Melanocyte of skin (primary cell): ENCODE results near the gene GLYR1. TPM values are rescaled to one million over a fixed set of nuclear protein-coding genes. Genes with fewer than 3 reads are reported as not detected.

Experiments
- small RNA-seq, 2 donors: library from RNA; depleted of rRNA; stranded (forward); fragments of <200 nt; gene quantifications; one replicate each; pipeline ENCODE3, GENCODE V24; 2012
- total RNA-seq, 2 donors: library from RNA; depleted of rRNA; stranded (reverse); fragments of >200 nt; gene quantifications; 2 replicates each; pipeline ENCODE4 v1.2.3, GENCODE V29; 2012

The GLYR1 gene
- total RNA-seq, result 10 to 100 TPM; 39.6 to 48.6 TPM

DNA sequence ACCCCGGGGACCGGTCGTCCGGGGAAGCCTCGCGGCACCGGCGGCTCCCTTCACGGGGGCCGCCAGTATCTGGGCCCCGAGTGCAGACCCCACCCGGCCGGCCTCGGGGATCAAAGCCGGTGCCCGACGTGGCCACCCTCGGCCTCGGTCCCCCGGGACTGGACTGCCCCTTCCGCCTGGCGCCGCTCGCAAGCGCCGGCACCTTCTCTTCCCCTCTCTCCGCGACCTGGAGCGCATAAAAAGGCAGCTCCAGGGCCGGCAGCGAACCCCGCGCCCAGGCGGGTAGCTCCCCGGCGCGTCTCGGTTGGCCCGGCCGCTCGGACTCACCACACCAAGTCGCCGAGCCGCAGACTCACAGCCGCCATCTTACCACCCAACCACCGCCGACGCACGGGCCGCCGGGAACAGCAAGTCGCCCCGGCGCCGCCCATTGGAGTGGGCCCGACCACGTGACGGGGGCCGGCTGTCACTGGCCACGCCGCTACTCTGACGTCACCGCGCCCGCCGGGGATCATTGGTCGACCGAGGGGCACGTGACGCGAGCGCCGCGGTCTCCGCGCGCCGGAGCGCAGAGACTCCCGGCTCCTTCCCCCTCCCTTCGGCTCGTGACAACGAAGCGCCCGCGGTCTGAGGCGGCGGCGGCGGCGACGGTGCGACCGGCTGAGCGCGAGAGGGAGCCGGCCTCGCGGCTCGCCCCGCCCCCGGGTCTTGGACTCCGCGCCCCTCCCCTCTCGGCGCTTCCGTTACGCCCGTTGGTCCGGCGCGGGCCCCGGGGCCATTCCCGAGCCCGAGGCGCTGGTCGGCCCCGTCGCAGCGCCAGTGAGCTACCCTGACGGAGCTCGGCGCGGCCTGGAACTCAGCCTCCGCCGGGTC lies at the start of gene GLYR1, which contains the start of gene UBN1:
TSS of gene GLYR1 (minus strand) at position 388 of the 873 bp plus-strand sequence. CDS start at position 365, 23 bp downstream.
TSS of gene UBN1 (plus strand) at position 581 of the 873 bp plus-strand sequence. CDS start 5,437 bp downstream, outside the sequence.

DNA sequence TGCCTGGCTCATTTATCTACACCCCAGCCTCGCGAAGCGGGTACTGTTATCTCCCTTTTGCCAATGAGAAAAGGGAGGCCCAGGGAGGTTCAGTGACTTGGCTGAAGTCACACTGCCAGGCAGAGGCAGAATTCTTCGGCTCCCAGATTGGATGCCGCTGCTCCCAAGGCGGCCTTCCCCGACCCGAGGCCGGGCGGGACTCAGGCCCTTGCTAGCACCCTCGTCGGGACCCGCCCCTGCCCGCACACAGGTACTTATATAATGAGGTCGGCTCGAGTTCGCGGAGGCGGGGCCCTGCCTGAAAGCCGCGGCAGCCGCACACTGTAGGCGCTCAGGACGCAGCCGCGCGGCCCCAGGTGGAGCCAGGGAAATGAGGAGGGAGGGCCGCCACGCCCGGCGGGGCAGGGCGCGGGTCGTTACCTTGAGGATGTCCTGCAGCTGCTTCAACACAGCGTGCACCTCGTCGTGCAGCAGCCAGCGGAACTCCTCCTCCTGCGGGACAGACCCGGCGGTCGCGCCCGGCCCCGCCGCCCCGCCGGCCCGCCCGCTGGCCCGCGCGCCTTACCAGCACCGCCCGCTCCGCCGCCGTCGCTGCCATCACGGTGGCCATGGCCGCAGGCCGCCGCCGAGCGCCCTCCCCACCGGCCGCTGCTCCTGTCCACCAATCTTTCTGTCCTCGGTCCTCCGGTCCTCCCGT lies 45.0 kb downstream of the GLYR1 start, which contains the start of gene ROGDI:
TSS of gene ROGDI (minus strand) at position 672 of the 697 bp plus-strand sequence. CDS start at position 610, 62 bp downstream.

DNA sequence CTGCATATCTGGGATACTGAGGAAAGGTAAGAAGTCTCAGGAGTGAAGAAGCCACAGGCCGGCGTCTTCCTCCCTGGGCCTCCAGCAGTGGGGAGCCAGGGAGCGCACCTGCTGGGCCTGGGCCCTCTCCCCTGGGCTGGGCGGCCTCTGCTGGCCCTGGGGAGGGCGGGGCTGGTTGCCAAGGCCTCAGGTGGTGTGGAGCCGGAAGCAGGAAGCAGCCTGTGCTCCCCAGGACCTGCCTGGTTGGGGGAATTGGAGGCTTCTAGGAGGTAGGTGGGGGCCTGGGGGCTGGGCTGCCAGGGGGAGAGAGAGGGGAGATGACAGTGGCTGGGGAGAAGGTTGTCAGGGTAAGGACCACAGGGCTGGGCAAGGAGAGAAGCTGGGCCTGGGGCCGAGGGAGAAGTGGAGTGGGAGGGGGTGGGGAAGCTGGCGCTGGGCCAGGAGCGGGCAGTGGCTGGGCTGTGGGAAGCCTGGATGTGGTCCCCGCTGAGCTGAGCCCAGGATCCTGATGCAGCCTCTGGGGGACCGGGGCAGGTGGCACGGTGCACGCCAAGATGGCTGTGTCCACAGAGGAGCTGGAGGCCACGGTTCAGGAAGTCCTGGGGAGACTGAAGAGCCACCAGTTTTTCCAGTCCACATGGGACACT lies 51.8 kb downstream of the GLYR1 start, which contains the start of gene SMIM22:
TSS of gene SMIM22 (plus strand) at position 189 of the 647 bp plus-strand sequence. CDS start at position 555, 366 bp downstream.

DNA sequence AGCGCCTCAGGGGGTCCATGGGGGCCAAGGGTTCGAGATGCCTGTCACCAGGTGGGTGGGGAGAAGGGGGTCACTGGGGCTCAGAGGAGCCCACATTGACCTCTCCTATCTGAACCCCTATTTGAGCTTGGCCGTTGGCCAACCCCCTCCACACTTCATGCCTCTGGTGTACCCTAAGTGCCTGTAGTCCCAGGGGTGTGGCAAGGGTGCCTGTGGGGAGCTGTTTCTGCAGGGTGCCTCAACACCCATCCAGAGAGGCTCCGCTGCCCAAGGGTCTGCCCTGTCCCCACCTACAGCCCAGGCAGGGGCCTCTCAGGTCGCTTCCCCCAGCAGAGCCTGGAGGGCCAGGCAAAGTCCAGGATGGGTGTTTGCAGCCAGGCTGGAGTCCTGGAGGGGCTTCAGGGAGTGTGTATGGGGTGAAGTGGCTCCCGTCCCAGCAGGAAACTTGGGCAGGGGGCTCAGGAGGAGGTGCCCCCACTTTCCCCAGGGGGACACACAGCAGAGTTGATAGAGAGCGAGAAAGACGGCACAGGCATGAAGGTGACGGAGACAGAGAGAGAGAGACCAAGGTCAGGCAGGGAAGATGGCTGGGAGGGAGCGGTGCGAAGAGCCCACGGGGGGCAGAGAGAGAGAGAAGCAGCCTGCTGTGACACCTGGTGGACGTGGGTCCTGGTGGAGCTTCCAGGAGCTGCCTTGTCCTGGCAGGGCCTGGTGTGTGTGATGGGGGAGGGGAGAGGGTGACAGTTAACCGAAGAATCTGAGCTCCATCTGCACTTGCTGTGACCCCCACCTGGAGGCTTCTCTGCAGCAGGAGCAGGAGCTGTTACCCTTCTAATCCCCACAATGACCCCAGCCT lies 59.2 kb downstream of the GLYR1 start, which contains the start of gene SEPTIN12:
TSS of gene SEPTIN12 (minus strand) at position 719 of the 856 bp plus-strand sequence. CDS start at position 19, 700 bp downstream.

DNA sequence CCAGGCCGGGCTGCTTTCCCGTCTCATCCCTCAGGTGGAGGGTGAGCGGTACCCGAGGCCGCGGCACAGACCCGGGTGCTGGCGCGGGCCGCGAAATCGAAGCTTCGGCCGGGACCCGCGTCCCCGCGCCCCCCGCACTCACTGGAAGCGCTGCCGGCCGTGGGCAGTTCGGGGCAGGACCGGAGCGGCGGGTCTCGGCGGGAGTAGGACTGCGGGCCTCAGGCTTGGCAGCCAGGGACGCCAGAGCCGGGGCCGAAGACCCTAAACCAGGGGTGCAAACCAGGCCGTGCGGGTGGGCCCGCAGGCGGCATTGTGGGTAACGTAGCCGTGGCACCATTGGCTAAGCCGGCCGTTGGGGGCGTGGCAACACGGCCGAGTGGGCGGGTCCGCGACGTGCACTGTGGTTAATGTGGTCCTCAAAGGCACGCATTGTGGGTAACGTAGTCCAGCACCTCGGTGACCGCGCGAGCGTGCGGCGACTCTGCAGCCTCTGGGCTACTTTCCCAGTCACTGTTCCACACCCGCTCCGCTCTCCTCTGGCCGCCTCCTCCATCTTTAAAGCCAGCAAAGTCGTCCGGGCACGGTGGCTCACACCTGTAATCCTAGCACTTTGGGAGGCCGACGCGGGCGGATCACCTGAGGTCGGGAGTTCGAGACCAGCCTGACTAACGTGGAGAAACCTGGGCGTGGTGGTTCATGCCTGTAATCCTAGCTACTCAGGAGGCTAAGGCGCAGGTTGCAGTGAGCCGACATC lies 80.0 kb downstream of the GLYR1 start, which contains the start of gene ZNF500:
TSS of gene ZNF500 (minus strand) at position 288 of the 754 bp plus-strand sequence. CDS start 1,184 bp downstream, outside the sequence.

Small RNAs within 50 kb of the gene (small RNA-seq; reads per million reads assigned to genes)
- gene RF00017, result 0 reads per million in 2 donors

Other genes starting within 250 kb of the GLYR1 start
- gene UBALD1, start 232.4 kb downstream of the GLYR1 start, total RNA-seq, result 10 to 100 TPM in 1 of 2 donors, 1 to 10 TPM in 1; 6.5 to 13.0 TPM
- 10 to 100 TPM; 49.0 to 76.4 TPM for gene MGRN1, start 222.5 kb downstream of the GLYR1 start, total RNA-seq
- gene NUDT16L1, start 153.7 kb downstream of the GLYR1 start, total RNA-seq, result 10 to 100 TPM; 21.3 TPM
- gene ANKS3, start 113.0 kb downstream of the GLYR1 start, total RNA-seq, result 10 to 100 TPM; 12.7 to 14.5 TPM
- under 1 TPM; under 0.01 to 0.33 TPM for gene DNAAF8, start 112.8 kb downstream of the GLYR1 start, total RNA-seq
- gene ZNF500, start 80.1 kb downstream of the GLYR1 start, total RNA-seq, result 10 to 100 TPM; 11.3 to 11.4 TPM
- gene SEPTIN12, start 58.9 kb downstream of the GLYR1 start, total RNA-seq, result not detected
- not detected for gene SMIM22, start 51.9 kb downstream of the GLYR1 start, total RNA-seq
- 10 to 100 TPM; 12.7 to 17.3 TPM for gene ROGDI, start 44.7 kb downstream of the GLYR1 start, total RNA-seq
- gene UBN1, start 193 bp upstream of the GLYR1 start, total RNA-seq, result 10 to 100 TPM; 26.6 to 29.9 TPM
- under 1 TPM; under 0.01 to 0.33 TPM for gene PPL, start 89.9 kb upstream of the GLYR1 start, total RNA-seq
- under 1 TPM in 1 of 2 donors, not detected in 1; 0.34 TPM for gene SEC14L5, start 111.0 kb upstream of the GLYR1 start, total RNA-seq
- gene NAGPA, start 186.6 kb upstream of the GLYR1 start, total RNA-seq, result 10 to 100 TPM; 23.3 to 35.8 TPM
- gene C16orf89, start 218.7 kb upstream of the GLYR1 start, total RNA-seq, result not detected
- gene ALG1, start 224.6 kb upstream of the GLYR1 start, total RNA-seq, result 10 to 100 TPM; 45.3 to 47.1 TPM